Measurements from ENCODE around the gene PYY.

GRCh38 chr17:43952351-43952723 is 1.4 kb downstream of the PYY start:
- no peak for TF ChIP-seq POLR2A (IDR thresholded peaks at IDR 0.05)
- TF ChIP-seq, protein P1, sequence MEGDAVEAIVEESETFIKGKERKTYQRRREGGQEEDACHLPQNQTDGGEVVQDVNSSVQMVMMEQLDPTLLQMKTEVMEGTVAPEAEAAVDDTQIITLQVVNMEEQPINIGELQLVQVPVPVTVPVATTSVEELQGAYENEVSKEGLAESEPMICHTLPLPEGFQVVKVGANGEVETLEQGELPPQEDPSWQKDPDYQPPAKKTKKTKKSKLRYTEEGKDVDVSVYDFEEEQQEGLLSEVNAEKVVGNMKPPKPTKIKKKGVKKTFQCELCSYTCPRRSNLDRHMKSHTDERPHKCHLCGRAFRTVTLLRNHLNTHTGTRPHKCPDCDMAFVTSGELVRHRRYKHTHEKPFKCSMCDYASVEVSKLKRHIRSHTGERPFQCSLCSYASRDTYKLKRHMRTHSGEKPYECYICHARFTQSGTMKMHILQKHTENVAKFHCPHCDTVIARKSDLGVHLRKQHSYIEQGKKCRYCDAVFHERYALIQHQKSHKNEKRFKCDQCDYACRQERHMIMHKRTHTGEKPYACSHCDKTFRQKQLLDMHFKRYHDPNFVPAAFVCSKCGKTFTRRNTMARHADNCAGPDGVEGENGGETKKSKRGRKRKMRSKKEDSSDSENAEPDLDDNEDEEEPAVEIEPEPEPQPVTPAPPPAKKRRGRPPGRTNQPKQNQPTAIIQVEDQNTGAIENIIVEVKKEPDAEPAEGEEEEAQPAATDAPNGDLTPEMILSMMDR (IDR thresholded peaks at IDR 0.05) = no peak

All from right lobe of liver (tissue), 4 donors.